ENCODE results near the gene ASB13. TPM values are rescaled to one million over a fixed set of nuclear protein-coding genes. Genes with fewer than 3 reads are reported as not detected.

The ASB13 gene
- total and polyA plus RNA-seq, 2 of the 13 experiments (the other 11 are each of a cell fraction or from before 2014, with no cell fraction given) = 9.3 to 15.4 TPM

GRCh38 chr10:5684971-5685763, 18.8 kb upstream of the ASB13 start (continued):
- TF ChIP-seq DNMT1 (CRISPR knock-in tag; IDR thresholded peaks at IDR 0.05) = 0 out of 2 replicates have a peak, but pooled peaks have one; percentile 65
- no peak for TF ChIP-seq ZNF792 (CRISPR knock-in tag; IDR thresholded peaks at IDR 0.05)
- no peak for TF ChIP-seq HOXA3 (CRISPR knock-in tag; IDR thresholded peaks at IDR 0.05)
- TF ChIP-seq HNRNPH1 (optimal IDR thresholded peaks at IDR 0.05; ENCODE audit: low read depth, low read length) = no peak
- peak; percentile 56; the same call in 1 of the 2 replicates for TF ChIP-seq KAT7 (CRISPR knock-in tag; IDR thresholded peaks at IDR 0.05; ENCODE audit: borderline replicate concordance)
- no peak for TF ChIP-seq RAD51 (IDR thresholded peaks at IDR 0.05; ENCODE audit: borderline replicate concordance)
- peak; percentile 31; the same call in 1 of the 2 replicates for TF ChIP-seq SIX1 (CRISPR knock-in tag; IDR thresholded peaks at IDR 0.05; ENCODE audit: borderline replicate concordance)
- TF ChIP-seq ZNF773 (CRISPR knock-in tag; IDR thresholded peaks at IDR 0.05; ENCODE audit: borderline replicate concordance) = peak; percentile 24; the same call in 1 of the 2 replicates
- TF ChIP-seq ZNF331 (CRISPR knock-in tag; IDR thresholded peaks at IDR 0.05) = no peak
- 0 out of 2 replicates have a peak, but pooled peaks have one; percentile 36 for TF ChIP-seq THRA (CRISPR knock-in tag; IDR thresholded peaks at IDR 0.05; ENCODE audit: borderline replicate concordance)
- TF ChIP-seq ZNF350 (CRISPR knock-in tag; IDR thresholded peaks at IDR 0.05; ENCODE audit: borderline replicate concordance, low read depth) = 0 out of 2 replicates have a peak, but pooled peaks have one; percentile 6
- TF ChIP-seq CTCF (CRISPR knock-in tag; IDR thresholded peaks at IDR 0.05) = peak; percentile 75
- TF ChIP-seq HMGA1 (CRISPR knock-in tag; conservative IDR thresholded peaks at IDR 0.05) = no peak
- 0 out of 4 replicates have a peak, but pooled peaks of 1 of the 2 experiments have one; percentile 42 for TF ChIP-seq KLF16 (CRISPR knock-in tag; IDR thresholded peaks at IDR 0.05)
- no peak for TF ChIP-seq ZBTB39 (CRISPR knock-in tag; IDR thresholded peaks at IDR 0.05)
- peak; percentile 47; the same call in 1 of the 2 replicates for TF ChIP-seq KDM5A (IDR thresholded peaks at IDR 0.05; ENCODE audit: borderline replicate concordance, low read length)
- no peak for TF ChIP-seq ZNF598 (CRISPR knock-in tag; IDR thresholded peaks at IDR 0.05; ENCODE audit: borderline replicate concordance)
- TF ChIP-seq ZNF891 (CRISPR knock-in tag; IDR thresholded peaks at IDR 0.05) = 0 out of 2 replicates have a peak, but pooled peaks have one; percentile 14
- no peak for TF ChIP-seq HMGXB3 (CRISPR knock-in tag; IDR thresholded peaks at IDR 0.05; ENCODE audit: borderline replicate concordance)
